GM12874 (cell line): Measurements from ENCODE around the gene ST3GAL3.

Source experiments
- TF ChIP-seq, protein P1 (sequence below): IDR thresholded peaks from 2 replicates; pipeline ENCODE4 v1.5.1; 2011; ENCODE audit warnings: low read depth, mild to moderate bottlenecking, control low read depth, low read length, moderate library complexity; ENCODE audit not compliant: insufficient read depth

The ST3GAL3 gene

DNA sequence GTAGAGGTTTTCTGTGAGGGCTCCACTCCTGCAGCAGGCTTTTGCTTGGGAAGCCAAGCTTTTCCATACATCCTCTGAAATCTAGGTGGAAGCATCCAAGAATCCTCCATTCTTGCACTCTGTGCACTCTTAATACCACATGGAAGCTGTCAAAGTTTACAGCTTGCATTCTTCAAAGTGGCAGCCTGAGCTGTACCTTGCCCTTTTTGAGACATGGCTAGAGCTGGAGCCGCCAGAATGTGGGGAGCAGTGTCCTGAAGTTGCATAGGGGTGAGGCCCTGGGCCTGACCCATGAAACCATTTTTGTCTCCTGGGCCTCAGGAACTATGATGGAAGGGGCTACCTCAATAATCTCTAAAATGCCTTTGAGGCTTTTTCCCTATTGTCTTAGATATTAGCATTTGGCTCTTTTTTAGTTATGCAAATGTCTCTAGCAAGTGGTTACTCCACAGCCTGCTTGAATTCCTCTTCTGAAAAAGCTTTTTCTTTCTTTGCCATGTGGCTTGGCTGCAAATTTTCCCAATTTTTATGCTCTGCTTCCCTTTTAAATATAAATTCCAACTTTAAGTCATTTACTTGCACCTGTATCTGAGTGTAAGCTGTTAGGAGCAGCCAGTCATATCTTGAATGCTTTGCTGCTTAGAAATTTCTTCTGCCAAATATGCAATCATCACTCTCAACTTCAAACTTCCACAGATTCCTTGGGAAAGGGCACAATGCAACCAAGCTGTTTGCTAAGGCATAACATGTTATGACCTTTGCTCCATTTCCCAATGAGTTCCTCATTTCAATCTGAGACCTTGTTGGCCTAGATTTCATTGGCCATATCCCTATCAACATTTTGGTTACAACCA, 134.2 kb downstream of the ST3GAL3 start:
- TF ChIP-seq, protein P1, sequence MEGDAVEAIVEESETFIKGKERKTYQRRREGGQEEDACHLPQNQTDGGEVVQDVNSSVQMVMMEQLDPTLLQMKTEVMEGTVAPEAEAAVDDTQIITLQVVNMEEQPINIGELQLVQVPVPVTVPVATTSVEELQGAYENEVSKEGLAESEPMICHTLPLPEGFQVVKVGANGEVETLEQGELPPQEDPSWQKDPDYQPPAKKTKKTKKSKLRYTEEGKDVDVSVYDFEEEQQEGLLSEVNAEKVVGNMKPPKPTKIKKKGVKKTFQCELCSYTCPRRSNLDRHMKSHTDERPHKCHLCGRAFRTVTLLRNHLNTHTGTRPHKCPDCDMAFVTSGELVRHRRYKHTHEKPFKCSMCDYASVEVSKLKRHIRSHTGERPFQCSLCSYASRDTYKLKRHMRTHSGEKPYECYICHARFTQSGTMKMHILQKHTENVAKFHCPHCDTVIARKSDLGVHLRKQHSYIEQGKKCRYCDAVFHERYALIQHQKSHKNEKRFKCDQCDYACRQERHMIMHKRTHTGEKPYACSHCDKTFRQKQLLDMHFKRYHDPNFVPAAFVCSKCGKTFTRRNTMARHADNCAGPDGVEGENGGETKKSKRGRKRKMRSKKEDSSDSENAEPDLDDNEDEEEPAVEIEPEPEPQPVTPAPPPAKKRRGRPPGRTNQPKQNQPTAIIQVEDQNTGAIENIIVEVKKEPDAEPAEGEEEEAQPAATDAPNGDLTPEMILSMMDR, result no peak

- TF ChIP-seq, protein P1, result no peak
These were observed 134.8 kb downstream of the ST3GAL3 start for GRCh38 chr1:43842175-43842498.

DNA sequence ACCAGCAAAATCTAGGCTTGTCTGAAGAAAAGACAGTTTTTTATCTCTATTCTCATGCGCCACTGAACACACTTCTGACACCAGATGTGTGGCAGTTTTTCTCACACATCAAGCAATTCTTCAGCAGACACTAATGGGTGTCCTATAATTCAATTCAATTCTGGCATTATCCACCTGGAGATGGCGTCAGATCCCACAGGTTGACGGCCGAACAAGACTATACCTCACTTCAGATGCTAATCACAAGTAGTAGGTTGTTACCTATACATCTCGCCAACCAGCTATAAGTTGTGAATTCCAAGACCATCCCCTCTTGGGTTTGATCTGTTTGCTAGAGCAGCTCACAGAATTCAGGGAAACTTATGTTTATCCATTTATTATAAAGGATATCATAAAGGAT, 136.3 kb downstream of the ST3GAL3 start:
- TF ChIP-seq, protein P1, result no peak

- TF ChIP-seq, protein P1, result no peak
These were observed 136.8 kb downstream of the ST3GAL3 start for GRCh38 chr1:43844114-43844513.

DNA sequence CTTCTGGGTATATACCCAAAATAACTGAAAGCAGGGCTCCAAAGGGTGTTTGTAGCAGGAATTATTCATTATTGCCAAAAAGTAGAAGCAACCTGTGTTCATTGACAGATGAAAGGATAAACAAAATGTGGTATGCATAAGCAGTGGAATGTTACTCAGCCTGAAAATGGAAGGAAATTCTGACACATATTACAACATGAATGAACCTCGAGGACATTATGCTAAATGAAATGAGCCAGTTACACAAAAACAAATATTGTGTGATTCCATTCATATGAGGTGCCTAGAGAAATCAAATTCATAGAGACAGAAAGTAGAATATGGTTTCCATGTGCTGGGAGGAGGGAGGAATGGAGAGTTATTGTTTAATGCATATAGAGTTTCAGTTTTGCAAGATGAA, 140.0 kb downstream of the ST3GAL3 start:
- TF ChIP-seq, protein P1, result no peak

DNA sequence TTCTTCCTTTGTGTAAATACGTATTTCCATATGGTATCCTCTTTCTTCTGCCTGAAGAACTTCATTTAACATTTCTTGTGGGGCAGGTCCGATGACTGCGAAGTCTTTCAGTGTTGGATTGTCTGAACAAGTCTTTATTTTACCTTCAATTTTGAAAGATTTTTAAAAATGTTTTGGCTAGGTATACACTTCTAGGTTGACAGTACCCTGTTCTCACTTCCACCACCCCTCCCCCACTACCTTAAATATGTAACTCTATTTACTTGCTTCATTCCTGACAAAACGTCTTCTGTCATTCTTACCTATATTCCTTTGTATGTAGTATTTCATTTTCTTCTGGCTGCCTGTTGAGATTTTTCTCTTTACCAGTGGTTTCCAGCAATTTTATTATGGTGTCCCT, 140.5 kb downstream of the ST3GAL3 start:
- TF ChIP-seq, protein P1, result no peak

- TF ChIP-seq, protein P1, result no peak
These were observed 142.3 kb downstream of the ST3GAL3 start for GRCh38 chr1:43849670-43850069.
